ENCODE results near the gene GGT6. TPM values are rescaled to one million over a fixed set of nuclear protein-coding genes. Genes with fewer than 3 reads are reported as not detected.

GGT6 gene
- total RNA-seq, 1 donor, result not detected

- peak; percentile 50 for DNase-seq (ENCODE audit: low read depth)
- H3K4me3 ChIP-seq (ENCODE audit: low read depth, low read length), result no peak overlapping the region
- TF ChIP-seq CTCF (IDR thresholded peaks at IDR 0.05; ENCODE audit: insufficient read depth, low read length), result no peak
These were observed 43.8 kb upstream of the GGT6 start for GRCh38 chr17:4604111-4604644.

GRCh38 chr17:4602041-4602440 lies 41.7 kb upstream of the GGT6 start:
- TF ChIP-seq CTCF (IDR thresholded peaks at IDR 0.05; ENCODE audit: insufficient read depth, low read length), result no peak
- no peak for DNase-seq (ENCODE audit: low read depth)

GRCh38 chr17:4601326-4601725 lies 40.9 kb upstream of the GGT6 start:
- DNase-seq (ENCODE audit: low read depth), result no peak
- no peak overlapping the region for H3K4me3 ChIP-seq (ENCODE audit: low read depth, low read length)
- TF ChIP-seq CTCF (IDR thresholded peaks at IDR 0.05; ENCODE audit: insufficient read depth, low read length), result no peak

More at GRCh38 chr17:4602041-4602440, 41.7 kb upstream of the GGT6 start:
- H3K4me3 ChIP-seq (ENCODE audit: low read depth, low read length), result no peak overlapping the region

- no peak overlapping the region for H3K4me3 ChIP-seq (ENCODE audit: low read depth, low read length)
- no peak for TF ChIP-seq CTCF (IDR thresholded peaks at IDR 0.05; ENCODE audit: insufficient read depth, low read length)
- DNase-seq (ENCODE audit: low read depth), result no peak
These were observed 40.2 kb upstream of the GGT6 start for GRCh38 chr17:4600563-4600962.

- peak; percentile 62 for DNase-seq (ENCODE audit: low read depth)
- H3K4me3 ChIP-seq (ENCODE audit: low read depth, low read length), result no peak overlapping the region
- no peak for TF ChIP-seq CTCF (IDR thresholded peaks at IDR 0.05; ENCODE audit: insufficient read depth, low read length)
These were observed 39.3 kb upstream of the GGT6 start for GRCh38 chr17:4599505-4600281.

GRCh38 chr17:4598776-4599504 lies 38.6 kb upstream of the GGT6 start:
- H3K4me3 ChIP-seq (ENCODE audit: low read depth, low read length), result no peak overlapping the region
- DNase-seq (ENCODE audit: low read depth), result peak; percentile 86
- TF ChIP-seq CTCF (IDR thresholded peaks at IDR 0.05; ENCODE audit: insufficient read depth, low read length), result no peak

All from fibroblast of the aortic adventitia (primary cell).